GM18861 (cell line): ENCODE measurements around the gene COL6A2.

Experiments used
- ATAC-seq: cut with Tn5 transposase; IDR thresholded peaks from one replicate; pipeline ENCODE4 v1.9.1; 2021; ENCODE audit not compliant: unreplicated experiment

The COL6A2 gene

DNA sequence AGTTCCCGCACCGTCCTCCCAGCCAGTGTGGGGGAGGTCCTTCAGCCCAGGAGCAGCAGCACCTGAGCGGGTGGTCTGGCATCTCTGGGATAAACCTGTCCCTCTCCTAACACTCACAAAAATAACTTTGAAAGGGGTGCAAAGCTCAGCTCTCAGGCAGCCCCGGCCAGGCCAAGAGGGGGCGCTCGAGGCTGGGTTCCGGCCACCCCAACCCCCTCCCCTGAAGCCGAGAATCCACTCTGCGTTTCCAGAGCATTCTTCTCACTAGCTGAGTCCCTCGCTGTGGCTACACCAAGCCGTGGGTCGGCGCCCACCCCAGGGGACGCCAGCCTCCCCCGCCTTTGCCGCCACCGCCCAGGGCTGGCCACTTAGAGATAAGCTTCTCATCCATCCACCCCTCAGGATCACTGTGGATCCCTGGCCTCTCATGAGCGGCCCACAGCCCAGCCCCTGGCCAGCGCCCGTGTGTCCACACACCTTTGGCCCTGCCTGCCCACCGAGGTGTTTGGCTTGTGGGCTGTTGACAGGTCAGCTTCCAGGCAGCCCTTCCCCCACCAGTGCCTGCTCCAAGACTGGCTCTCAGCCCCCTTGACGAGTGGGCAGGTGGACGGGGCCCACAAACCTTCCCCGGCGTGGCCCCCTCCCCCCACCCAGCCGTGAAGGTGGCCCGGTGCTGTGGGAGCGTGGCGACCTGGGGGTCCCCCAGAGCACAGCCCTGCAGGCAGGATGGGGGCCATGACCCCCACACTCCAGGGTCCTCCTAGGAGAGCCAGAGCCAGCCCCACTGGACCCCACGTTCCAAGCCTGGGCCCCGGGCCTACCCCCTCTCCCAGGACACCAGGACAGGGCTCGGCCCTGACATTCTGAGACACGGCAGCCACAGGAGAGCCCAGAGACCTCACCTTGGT, 55.6 kb downstream of the COL6A2 start:
- no peak for ATAC-seq

DNA sequence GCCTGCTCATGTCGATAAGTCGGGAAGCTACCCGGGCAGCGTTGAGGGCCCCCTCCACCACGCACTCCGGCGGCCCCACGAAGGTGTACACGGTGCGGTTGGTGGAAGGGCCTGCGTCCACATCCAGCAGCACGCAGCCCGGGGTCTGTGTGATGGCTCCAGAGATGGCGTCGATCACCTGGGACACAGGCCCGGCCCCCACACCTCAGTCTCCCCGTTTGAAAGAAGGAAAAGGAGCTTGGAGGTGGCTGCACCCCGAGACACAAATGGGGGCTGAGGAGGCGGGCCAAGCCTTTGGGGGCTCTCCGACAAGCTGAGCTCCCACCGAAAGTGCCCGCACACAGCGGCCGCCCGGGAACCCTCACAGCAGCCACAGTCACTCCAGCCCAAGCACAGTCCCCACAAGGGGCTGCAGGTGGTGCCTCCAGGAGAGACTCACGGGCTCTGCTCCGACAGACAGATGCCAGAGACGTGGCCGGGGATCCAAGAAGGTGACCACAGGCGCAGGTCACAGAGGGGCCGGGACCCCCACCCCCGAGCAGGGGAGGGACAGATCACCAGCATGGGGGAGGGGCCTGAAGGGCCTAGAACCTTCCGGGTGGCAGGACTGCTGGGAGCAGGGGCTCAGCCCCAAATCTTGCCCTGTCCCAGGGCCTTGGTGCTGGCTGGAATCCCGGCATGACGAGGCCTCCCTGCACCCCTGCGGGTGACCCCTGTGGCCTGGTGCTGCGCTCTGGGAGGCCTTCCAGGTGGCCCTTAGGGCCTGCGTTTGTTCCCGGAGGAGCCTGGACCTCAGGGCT, 56.4 kb downstream of the COL6A2 start:
- no peak for ATAC-seq

DNA sequence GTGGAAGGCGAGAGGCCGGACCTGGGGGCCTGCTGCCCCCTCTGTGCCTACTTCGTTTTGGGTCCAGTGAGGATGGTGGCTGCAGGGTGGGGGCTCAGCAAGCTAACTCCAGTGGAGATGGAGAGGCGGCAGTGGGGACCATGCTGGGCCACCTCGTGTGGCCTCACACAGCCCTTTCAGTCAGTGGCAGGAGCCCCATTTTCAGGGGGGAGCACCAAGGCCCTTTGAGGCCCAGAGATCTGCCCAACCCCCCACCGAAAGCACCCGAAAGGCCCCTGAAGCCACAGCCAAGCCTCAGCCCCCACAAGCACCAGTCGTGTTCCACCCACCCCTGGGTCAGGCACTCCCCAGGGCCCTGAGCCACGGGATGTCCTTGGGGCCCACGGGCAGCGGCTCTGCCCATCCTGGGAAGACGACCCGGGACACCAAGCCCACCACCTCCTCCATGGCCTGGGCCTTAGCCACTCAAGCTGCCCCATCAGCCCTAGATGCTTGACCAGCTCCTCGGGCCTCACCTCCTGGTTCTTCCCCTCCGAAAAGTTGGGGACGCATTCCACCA, 57.1 kb downstream of the COL6A2 start:
- ATAC-seq: no peak

DNA sequence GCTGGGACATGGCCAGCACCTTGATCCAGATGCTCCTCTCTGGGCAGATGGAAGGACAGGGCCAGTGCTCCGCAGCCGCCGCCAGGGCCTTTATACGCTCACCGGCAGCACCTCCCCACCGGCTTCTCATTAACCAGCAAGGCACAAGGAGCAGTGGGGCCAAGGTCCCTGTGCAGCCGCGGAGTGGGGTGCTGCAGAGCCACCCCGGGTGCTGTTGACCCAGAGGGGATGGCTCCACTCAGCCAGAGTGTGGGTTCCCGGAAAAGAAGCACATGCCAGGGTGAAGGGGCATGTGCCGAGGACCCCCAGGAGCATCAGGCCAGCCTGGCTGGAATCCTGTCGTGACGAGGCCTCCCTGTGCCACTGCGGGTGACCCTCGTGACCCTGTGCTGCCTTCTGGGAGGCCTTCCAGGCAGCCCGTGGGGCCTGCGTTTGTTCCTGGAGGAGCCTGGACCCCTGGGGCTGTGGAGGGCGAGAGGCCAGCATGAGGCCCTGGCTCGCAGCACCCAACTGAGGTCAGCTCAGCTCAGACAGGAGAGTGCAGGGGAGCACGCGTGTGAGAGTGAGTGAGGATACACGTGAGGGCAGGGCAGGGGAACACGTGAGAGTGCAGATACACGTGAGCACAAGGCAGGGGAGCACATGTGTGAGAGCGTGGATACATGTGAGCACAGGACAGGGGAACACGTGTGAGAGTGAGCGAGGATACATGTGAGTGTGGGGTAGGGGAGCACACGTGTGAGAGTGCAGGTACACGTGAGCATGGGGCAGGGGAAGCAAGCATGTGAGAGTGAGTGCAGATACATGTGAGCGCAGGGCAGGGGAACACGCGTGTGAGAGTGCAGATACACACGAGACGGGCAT, 57.8 kb downstream of the COL6A2 start, which contains the start of gene FTCD:
Gene FTCD (minus strand): TSS at position 66 of the 864 bp plus-strand sequence. CDS start 56 bp downstream, at position 10.
- ATAC-seq: no peak

DNA sequence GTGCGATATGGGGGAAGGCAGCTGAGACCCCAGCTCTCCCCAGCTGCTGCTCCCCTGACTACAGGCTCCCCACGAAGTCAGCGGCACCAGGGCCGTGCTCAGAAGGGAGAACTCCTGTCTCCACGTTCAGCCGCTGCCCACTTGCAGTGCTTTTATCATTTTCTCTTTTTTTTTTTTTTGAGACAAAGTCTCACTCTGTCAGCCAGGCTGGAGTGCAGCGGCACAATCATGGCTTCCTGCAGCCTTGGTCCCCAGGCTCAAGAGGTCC, 58.4 kb downstream of the COL6A2 start:
- ATAC-seq: no peak

DNA sequence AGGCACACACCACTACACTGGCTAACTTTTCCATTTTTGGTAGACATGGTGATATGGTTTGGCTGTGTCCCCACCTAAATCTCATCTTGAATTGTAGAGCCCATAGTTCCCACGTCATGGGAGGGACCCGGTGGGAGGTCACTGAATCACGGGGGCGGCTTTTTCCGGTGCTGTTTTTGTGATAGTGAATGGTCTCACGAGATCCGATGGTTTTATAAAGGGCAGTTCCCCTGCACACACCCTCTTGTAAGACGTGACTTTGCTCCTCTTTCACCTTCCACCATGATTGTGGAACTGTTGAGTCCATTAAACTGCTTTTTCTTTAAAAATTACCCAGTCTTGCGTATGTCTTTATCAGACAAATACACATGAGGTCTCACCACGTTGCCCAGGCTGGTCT, 58.8 kb downstream of the COL6A2 start:
- no peak for ATAC-seq

DNA sequence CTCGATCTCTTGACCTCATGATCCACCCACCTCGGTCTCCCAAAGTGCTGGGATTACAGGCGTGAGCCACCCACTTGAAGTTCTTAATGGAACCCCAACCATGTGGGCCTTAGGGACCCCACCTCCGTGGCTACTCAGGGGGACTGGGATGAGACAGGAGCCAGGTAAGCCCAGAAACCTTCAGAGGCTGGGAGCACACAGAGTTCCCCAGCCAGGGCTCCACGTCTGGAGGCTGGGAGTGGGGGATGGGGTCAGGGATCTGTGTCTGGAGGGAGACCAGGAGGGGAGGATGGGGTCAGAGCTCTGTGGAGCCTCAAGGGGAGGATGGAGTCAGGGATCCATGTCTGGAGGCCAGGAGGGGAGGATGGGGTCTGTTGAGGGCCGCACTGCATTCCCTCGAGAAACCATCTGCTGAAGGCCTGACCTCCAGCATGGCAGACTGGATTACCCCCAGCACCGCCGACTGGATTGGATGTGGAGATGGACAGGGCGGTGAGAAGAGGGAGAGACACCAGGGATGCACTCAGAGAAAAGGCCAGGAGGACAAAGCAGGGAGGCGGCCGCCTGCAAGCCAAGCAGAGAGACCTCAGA, 59.6 kb downstream of the COL6A2 start:
- no peak for ATAC-seq

DNA sequence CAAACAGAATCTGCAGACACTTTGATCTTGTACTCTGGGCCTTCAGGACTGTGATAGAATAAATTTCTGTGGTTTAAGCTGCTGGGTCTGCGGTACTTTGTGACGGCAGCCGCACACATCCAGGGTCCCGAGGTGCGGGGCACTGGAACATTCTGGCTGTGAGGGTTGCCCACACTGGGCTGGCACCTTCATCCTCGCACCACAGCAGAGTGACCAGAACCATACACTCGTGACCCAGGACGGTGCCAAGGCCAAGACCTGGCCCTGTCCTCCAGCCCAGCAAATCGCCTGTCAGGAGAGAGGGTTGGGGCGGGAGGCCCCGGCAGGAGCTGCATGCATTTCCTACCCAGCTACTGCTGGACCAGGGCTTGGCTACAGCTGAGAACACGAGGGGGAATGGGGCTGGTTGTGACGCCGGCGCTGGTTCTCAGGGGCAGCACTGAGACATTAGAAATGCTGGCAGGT, 60.1 kb downstream of the COL6A2 start:
- no peak for ATAC-seq

DNA sequence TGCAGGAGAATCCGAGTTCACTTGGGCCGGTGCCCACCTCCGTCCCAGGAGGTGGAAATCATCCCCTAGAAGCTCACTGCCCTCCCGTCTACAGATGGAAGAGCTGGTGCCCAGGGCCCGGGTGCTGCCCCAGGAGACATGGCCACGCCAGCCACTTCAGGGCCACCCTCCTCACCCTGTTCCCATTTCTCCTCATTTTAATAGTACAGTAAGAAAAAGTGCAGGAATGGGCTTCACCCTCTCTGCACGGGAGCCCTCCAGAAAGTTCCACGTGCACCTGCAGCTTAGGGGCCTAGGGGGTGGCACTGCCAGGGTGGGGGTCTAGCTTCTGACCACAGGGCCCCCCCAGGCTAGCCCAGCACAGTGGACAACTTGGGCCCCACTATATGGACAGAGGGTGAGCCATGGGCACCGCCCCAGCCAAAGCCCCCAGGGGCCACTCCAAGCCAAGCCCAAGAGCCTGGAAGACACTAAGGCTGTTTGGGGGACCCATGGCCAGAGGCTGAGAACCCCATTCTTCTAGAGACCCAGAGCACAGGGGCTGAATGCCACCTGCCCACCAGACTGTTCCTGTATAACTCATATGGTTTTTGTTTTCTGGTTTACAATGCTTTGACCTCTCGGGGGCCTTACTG, 60.9 kb downstream of the COL6A2 start:
- no peak for ATAC-seq

DNA sequence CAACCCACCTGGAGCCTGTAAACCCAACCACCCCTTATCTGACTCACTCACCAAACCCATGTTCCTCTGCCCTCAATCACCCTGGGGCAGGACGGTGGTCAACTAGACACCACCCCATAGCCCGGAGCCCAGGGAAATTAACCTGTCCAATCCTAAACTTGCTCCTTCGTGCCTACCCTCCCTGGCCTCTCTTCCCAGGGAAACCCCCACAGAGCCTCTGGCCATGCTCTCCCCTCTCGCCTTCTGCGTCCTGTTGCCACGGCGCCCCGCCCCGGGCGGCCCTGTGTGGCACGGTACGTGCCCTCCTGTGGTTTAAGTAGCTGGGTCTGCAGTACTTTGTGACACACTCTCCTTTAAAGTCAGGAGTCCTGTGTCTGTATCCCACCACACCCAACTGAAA, 61.5 kb downstream of the COL6A2 start:
- ATAC-seq: no peak

DNA sequence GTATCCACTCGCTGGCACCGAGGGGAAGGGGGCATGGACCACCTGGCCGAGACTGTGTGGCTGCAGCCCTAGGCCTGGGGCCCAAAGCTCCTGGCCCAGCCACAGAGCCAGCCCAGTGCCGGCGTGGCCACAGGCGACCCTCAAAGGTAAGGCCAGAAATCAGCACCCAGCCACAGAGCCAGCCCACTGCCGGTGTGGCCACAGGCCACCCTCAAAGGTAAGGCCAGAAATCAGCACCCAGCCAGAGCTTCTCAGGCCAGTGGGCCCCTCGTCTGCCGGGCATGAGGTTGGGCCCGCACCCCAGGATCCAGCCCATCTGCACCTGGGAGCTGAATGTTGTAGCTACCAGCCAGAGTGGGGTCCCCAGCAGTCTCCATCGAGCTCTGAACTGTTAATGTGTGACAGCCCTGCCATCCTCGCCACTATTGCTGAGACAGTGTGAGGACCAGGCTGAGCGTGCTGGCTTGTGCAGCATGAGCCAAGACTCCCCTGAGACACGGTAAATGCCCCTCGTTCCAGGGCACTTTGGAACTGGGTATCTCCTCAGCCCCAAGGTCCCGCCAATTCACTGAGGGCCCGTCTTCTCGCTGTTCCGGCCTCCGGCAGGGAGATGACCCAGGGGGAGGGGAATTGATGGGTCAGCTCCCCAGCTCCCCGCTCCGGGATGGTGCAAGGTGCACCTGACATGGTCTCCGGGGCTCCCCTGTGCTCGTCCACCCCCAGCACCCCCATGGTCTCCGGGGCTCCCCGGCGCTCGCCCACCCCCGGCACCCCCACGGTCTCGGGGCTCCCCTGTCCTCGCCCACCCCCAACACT, 62.1 kb downstream of the COL6A2 start:
- no peak for ATAC-seq

DNA sequence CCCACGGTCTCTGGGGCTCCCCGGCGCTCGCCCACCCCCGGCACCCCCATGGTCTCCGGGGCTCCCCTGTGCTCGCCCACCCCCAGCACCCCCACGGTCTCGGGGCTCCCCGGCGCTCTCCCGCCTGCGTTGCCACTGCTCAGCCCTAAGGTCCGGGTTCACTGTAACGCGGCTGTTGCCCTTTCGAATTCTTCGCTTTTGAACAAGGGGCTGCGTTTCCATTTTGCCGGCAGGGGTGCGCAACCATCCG, 62.7 kb downstream of the COL6A2 start:
- ATAC-seq: no peak

DNA sequence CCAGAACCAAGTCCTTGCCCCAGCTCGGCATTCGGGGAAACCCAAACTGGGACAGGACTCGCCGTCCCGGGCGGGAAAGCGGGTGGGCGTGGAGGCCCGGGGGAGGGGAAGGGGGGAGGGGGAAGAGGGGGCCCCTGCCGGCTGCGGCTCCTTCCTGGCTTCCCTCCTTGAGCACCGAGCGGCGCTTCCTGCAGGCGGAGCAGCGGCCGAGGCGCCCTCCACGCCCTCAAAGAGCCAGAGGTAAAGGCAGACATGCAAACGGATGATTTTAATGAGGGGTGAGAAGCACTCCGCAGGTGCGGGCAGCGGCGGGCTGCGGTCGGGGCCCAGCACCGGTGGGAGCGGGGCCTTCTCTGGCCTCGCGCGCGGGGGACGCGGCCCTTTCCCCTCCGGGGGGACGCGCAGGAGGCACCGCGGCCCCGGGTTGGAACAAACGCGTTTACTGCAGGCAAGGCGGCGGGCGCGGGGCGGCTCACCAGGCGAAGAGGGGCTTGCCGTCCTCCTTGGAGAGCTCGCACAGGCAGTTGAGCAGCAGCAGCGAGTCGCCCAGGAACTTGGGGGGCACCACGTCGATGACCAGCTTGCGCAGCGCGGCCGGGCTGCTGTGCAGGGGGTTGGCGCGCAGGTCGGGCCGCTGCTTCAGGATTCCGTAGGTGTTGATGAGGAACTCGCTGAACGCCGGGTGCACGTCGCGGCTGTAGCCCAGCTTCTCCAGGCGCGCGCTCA, 63.2 kb downstream of the COL6A2 start:
- ATAC-seq: no peak

DNA sequence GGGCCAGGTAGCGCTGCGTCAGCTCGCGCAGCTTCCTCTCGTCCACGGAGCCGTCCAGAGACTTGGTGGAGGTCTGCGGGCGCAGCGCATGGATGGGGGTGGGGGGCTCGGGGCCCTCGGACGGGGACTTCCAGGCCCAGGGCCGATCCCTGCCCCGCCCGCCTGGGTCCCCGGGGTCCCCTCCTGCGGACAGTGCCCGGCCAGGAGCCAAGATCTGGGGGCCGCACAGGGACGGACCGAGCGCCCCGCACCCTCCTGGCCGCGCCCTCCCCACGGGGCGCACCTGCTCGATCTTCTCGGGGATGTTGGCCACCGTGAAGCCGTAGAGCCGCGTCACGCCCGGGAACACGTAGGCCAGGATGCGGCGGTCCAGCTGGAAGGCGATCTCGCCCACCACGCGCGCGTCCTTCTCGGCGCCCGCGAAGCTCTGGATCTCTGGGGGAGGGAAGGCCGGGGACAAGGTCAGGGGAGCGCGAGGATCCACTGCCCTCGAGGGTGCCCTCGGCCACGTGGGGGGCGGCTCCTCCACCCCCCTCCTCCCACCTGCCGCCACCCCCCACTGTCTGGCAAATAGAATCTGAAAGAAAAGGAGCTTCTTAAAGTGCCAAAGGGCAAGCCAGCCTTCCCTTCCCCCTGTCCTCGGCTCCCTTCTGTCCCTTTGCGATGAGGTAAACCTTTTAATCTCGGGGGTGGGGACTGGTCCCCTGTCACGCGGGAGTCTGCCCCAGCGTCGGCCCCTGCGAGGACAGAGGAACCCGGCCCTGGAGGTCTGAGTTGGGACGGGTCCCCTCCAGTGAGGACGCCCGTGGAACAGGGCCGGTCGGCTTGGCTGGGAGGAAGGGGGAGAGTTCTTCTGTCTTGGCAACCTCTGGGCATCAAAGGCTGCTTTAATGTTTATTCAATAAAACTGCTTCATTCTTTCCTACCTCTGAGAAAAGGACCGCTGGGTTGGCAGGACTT, 64.0 kb downstream of the COL6A2 start:
- ATAC-seq: no peak

DNA sequence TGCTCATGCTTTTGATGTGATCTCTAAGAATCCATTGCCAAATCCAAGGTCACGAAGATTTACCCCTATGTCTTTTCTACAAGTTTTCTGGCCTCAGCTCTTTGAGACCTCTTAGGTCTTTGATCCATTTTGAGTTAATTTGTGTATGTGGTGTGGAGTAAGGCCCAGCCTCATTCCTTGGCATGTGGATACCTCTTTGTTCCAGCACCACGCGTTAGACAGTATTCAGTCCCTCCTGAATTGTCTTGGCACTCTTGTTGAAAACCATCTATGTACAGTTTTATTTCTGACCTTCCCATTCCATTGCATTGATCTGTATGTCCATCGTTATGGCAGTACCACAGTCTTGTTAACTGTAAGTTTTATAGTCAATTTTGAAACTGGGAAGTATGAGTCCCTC, 65.5 kb downstream of the COL6A2 start:
- no peak for ATAC-seq

DNA sequence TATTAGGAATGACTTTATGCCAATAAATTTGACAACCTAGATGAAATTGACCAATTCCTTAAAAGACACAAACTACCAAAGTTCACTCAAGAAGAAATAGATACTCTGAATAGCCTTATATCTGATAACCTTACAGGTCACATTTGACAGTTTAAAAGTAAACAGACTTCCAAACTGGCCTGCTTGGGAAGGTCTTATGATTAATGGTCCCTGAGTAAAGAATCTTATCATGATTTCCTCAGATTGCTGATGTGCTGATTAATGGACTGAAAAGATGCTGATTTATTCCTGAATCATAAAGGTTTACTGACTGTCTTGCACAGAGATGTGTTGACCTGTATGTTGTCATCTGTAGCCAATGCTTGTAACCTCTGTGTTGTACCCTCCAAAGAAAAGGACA, 67.2 kb downstream of the COL6A2 start:
- no peak for ATAC-seq

DNA sequence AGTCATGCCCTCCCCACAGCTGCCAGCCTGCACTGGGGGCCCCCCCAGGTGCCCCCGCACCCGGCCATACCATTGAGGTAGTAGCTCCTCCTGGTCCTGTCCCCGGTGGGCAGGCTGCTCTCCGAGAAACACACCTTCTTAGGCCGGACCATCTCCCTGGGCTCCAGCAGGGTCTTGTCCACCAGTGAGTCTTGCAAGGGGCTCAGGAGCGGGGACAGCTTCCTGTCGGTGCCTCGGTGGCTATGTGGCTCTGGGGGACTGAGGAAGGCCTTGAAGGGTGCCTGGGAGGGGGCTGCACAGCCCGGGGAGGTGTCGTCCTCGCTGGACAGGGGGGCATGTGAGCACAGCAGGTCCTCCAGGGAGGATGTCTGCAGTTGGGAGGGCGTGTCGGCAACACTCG, 70.3 kb downstream of the COL6A2 start:
- no peak for ATAC-seq
